ENCODE results near the gene ZCCHC10.
"Not testable (repeated sequence)": the region's sequence is repeated elsewhere in the genome, so short reads cannot be mapped to it uniquely, and the experiment has no call there.

ZCCHC10 gene

GRCh38 chr5:132972436-132972828, 53.9 kb downstream of the ZCCHC10 start:
- not testable (repeated sequence) for DNase-seq (ENCODE audit: low read depth)

DNA sequence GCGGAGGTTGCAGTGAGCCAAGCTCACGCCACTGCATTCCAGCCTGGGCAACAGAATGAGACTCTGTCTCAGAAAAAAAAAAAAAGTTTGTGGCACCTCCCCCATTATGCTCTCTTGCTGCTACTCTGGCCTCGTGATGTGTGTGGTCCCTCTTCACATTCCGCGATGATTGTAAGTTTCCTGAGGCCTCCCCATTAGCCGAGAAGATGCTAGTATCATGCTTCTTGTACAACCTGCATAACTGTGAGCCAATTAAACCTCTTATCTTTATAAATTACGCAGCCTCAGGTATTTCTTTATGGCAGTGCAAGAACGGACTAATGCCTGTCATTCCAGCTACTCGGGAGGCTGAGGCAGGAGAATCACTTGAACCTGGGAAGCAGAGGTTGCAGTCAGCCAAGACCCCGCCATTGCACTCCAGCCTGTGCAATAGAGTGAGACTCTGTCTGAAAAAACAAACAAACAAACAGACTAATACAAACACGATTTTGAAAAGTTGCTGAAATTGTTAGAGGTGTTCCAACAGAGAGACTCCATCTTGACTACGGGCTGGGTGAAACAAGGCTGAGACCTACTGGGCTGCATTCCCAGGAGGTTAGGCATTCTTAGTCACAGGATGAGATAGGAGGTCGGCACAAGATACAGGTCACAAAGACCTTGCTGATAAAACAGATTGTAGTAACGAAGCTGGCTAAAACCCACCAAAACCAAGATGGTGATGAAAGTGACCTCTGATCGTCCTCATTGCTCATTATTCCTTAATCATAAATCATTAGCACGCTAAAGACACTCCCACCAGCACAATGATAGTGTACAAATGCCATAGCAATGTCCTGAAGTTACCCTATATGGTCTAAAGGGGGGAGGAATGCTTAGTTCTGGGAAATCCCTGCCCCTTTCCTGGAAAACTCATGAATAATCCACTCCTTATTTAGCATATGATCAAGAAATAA, 54.6 kb downstream of the ZCCHC10 start:
- peak; percentile 69 for DNase-seq (ENCODE audit: low read depth)

DNA sequence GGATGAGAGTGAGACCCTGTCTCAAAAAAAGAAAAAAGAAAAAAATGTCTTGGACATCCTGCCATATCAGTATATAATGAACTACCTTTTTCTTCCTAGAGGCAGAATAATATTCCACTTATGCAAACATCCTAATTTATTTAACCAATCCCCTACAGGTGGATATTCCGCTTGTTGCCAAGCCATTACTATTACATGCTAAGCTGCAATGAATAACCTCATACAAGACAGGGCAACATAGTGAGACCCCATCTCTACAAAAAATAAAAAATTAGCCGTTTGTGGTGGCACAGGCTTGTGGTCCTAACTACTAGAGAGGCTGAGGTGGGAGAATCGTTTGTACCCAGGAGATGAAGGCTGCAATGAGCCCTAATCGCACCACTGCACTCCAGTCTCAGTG, 61.2 kb downstream of the ZCCHC10 start:
- no peak for DNase-seq (ENCODE audit: low read depth)

DNA sequence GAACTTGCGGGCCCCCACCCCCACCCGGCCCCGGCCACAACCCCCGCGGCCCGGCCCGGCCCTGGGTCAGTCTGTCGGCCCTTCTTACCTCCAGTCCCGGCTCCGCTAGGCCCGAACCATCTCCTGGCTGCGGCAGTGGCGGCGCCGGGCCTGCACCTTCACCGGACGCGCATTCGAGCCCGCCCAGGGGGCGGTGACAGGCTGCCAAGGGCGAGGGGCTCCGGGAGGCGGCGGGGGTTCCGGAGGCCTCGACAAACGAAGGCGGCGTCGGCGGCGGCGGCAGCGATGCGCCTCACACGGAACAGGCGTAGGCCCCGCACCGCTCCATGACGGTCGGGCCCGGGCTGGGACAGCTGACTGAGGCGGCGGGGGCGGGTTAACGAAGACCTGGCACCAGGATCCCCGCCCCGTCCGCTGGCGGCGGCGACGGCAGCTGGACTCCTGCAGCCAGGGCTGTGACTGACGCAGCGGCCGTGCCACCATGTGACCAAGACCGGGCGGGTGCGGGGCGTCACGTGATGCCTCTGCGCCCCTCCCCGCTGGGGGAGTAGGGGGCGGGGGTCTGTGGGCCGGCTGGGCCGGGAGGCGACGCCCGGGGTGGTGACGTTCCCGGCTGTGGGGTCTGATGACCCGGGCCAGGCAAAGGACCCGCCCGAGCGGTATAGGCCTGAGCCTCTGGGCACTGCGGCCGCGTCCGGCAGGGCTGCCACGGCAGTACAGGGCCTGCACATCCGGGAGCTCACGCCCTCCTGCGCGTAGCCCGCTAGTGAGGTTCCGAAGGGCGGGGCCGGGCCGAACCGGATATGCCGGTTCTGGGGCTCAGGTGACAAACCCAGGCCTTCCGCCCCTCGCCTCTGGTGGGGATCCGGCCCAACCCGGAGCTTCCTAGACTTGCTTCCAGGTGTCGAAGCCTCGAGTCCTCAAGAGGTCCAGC, 62.9 kb downstream of the ZCCHC10 start, which contains the start of gene AFF4:
Gene AFF4, minus strand, starts transcription at position 464 of the 934 bp plus-strand sequence. CDS start 26,445 bp downstream, outside the sequence.
- DNase-seq (ENCODE audit: low read depth): peak; percentile 97

DNA sequence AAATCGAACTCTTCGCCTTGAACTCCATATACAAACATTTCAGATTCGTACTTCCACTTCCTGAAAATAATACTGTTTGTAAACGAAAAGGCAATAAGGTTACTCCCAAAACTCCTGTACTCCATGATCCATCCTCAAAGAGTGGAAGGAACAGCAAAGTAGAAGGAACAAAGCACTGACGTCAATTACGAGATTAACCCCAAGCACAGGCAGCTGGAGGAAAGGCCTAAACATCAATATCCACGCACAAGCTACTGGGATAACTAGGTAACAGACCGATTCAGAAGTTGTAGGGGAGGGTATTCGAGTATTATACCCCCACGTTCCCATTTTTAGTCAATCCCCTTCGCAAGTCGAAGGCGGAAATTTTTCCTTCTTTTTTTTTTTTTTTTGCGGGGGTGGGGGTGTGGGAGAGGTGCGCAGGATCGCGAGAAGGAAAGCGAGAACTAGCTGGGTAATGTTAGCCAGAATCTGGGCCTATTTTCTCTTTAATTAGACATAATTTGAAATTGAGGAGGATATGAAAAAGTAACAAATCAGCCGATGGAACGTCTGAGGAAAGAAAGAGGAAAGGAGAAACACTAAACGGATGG, 63.8 kb downstream of the ZCCHC10 start:
- peak; percentile 73 for DNase-seq (ENCODE audit: low read depth)

- DNase-seq (ENCODE audit: low read depth): peak; percentile 73
These were observed 64.5 kb downstream of the ZCCHC10 start for GRCh38 chr5:132961887-132962286.

DNA sequence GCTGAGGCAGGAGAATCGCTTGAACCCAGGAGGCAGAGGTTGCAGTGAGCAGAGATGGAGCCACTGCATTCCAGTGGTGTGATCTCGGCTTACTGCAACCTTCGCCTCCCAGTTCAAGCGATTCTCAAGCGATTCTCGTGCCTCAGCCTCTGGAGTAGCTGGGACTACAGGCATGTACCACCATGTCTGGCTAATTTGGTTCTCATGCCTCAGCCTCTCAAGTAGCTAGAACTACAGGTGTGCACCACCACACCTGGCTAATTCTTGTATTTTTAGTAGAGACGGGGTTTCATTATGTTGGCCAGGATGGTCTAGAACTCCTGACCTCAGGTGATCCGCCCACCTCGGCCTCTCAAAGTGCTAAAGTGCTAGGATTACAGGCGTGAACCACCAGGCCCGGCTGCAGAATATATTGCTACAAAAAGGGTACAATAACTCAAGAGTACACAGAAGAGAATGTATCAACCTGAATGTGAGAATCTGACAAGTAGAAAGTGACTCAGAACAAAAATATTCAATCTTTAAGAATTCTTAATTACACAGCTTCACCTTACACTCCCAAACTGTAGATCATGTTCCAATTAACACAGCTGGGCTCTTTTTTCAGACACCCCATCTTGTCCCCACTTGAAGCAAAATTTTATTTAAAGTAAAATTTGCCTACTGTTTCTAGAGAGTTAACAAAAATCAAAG, 65.1 kb downstream of the ZCCHC10 start:
- DNase-seq (ENCODE audit: low read depth): peak; percentile 9

GRCh38 chr5:132956166-132956799, 70.1 kb downstream of the ZCCHC10 start:
- not testable (repeated sequence) for DNase-seq (ENCODE audit: low read depth)

GRCh38 chr5:132953710-132954109, 72.6 kb downstream of the ZCCHC10 start:
- no peak for DNase-seq (ENCODE audit: low read depth)

DNA sequence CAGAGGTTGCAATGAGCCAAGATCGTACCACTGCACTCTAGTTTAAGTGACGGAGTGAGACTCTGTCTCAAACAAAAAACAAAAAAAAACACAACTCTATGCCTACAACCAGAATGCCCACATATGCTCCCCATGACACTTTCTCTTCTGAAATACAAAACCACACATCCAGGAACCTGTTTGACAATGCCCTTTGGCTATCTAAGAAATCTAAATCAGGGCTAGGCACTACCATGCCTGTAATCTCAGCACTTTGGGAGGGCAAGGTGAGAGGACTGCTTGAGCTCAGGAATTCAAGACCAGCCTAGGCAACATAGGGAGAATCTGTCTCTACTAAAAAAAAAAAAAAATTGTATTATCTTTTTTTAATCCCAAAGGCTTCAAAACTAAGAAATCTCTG, 73.5 kb downstream of the ZCCHC10 start:
- no peak for DNase-seq (ENCODE audit: low read depth)

GRCh38 chr5:132951897-132952296, 74.5 kb downstream of the ZCCHC10 start:
- no peak for DNase-seq (ENCODE audit: low read depth)

DNA sequence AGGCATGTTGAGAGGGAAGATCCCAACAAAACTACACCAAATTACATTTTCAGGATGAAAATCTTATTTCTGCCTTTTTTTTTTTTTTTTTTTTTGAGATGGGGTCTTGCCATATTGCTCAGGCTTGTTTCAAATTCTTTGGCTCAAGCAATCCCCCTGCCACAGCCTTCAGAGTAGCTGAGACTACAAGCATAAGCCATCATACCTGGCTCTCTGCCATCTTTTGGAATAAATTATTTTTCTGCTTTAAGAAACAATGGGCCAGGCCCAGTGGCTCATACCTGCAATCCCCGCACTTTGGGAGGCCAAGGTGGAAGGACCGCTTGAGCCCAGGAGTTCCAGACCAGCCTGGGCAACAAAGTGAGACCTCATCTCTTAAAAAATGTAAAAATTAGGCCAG, 77.2 kb downstream of the ZCCHC10 start:
- DNase-seq (ENCODE audit: low read depth): peak; percentile 24

DNA sequence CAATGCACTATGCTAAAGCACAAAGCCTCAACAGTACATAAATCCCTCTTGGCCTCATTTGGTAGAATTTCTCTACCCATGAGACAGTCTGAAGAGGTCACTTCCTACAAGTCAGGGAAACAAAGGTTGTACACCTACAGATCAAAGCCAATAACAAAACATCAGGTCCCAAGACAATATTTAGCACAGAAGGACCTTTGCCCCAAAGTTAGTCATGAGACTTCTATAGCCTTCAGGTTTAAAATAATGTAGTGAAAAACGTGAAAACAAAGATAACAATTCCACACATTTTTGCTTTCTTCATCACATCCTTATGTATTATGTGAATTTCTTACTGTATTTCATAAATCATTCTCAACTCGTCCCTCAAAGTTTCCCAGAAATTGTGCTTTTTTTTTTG, 78.7 kb downstream of the ZCCHC10 start:
- DNase-seq (ENCODE audit: low read depth): peak; percentile 77

Data from EH (cell line).